Jurkat, Clone E6-1 (cell line): ENCODE data around the gene PVR.
A peak's percentile ranks its signal among the peaks of the same experiment; 100 is the strongest.
"Not testable (repeated sequence)": the region's sequence is repeated elsewhere in the genome, so short reads cannot be mapped to it uniquely, and the experiment has no call there.

Experiments used
- DNase-seq: peaks from one replicate; pipeline ENCODE4 v3.0.0-alpha.2; 2011; ENCODE audit warnings: low read depth, low spot score
- H3K4me3 ChIP-seq: 2 replicates; pipeline ENCODE4 v1.5.1; 2011; ENCODE audit warnings: mild to moderate bottlenecking, low read length, control low read depth, moderate library complexity

PVR gene

DNA sequence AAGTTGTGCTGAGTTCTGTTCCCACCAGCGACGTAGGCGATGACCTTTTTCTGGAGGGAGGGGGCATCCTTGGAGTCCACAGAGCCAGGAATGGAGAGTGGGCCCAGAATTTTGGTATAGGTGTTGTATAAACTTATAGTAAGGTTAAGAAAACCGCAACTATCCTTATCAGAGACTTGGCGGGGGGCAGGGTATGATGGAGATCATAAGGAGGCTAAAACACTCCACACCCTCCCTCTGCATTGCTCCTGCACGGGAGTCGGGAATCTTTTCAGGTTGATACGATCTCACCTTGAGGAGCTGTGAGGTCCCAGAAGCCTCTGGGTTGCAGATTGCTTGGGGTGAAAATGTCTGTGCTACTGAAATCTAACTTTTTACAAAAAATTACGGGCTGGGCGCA is 21.3 kb downstream of the PVR start:
- no peak overlapping the region for H3K4me3 ChIP-seq
- DNase-seq: no peak

DNA sequence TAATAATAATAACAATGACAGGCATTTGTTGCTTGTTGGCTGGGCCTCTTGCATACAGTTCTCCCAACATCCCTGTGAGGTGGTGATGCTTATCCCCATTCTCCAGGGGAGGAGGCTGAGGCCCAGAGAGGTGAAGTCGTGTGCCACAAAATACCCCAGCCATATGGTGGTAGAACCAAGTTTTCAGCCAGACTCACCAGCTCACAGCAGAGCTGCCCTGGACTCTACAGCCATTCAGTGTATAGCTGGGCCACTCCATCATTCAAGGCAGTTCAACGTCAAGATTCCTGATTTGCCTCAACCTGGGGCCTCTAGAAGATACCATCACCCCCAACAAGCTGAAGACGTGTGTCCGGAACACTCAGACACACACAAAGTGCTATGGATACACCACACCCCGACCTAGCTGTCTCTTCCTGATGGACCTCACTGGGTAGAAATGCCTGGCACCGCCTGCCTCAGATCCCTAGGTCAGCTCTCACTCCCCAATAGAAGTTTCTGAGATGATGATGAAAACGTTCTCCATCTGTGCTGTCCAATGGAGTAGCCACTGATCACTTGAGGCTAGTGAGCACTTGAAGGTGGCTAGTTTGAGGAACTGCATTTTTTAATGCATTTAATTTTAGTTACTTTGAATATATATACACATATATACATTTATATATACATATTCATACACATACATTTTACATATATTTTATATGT is 23.3 kb downstream of the PVR start:
- no peak for DNase-seq
- no peak overlapping the region for H3K4me3 ChIP-seq

DNA sequence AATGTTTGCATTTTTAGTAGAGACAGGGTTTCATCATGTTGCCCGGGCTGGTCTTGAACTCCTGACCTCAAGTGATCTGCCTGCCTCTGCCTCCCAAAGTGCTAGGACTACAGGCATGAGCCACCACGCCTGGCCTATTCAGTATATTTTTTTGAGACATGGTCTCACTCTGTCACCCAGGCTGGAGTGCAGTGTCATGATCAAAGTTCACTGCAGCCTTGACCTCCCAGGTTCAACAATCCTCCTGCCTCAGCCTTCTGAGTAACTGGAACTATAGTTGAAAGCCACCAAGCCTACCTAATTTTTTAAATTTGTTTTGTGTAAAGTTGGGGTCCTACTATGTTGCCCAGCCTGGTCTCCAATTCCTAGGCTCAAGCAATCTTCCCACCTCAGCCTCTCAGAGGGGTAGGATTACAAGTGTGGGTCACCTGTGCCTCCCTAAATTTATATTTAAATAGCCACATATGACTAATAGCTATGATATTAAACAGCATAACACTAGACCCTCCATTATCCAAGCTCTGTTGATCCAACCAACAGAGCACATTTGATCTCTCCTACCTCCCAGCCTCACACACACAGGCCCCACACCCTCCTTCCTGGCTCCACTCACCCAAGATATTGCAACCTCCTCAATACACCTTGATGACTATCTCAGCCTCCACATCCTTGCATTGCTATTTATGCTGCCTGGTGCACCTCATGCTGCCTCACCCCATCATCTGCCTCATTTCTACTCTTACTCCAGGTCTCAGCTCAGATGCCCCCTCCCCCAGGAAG is 25.5 kb downstream of the PVR start:
- no peak for DNase-seq
- H3K4me3 ChIP-seq: no peak overlapping the region

DNA sequence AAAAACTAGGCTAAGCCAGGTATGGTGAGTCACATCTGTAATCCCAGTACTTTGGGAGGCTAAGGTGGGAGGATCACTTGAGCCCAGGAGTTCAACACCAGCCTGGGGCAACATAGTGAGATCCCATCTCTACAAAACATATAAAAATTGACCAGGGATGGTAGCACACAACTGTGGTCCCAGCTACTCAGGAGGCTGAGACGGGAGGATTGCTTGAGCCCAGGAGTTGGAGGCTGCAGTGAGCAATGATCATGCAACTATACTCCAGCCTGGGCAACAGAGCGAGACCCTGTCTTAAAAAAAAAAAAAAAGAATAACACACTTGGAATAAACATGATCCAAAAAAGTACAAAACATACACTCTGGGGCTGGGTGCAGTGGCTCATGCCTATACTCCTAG is 26.3 kb downstream of the PVR start:
- not testable (repeated sequence) for H3K4me3 ChIP-seq, DNase-seq

DNA sequence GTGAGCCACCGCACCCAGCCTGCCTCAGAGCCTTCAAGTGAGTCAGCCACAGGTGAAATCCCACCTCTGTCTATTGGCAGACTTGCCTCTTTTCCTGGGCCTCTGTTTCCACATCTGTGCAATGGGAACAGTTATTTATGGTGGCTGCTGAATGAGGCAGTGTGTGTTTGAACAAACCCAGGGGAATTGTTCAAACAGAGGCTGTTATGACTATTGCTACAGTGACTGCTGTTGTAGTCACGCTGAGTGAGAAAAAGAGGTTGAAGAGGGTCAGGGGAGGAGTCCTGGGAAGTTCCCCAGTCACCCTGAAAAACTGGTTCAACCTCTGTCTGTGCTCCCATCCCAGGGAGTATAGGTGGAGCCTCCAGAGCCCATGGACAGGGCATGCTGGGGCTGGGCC is 27.7 kb downstream of the PVR start, which contains the start of gene CEACAM19:
Gene CEACAM19, plus strand, starts transcription at position 83 of the 400 bp plus-strand sequence. CDS start 450 bp downstream, outside the sequence.
- H3K4me3 ChIP-seq: no peak within 1 kb of the TSS
- DNase-seq: no peak

DNA sequence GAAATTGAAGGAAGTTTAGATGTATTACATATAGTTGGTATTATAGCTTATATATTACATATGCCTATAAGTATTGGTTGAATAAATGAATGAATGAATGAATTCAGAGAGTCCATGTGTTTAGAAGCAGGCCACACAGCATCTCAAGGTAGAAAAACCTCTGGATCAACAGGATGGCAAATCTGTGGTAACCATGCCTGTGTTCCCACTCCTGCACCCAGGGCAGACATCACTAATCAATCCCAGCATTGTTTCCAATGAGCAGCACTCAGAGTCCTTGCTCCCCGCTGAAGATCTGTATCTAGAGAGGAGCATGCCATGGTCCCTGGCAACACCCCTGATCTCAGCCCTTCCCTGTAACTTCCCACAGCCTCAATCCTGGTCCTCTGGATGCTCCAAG is 28.5 kb downstream of the PVR start:
- DNase-seq: no peak
- H3K4me3 ChIP-seq: no peak overlapping the region

DNA sequence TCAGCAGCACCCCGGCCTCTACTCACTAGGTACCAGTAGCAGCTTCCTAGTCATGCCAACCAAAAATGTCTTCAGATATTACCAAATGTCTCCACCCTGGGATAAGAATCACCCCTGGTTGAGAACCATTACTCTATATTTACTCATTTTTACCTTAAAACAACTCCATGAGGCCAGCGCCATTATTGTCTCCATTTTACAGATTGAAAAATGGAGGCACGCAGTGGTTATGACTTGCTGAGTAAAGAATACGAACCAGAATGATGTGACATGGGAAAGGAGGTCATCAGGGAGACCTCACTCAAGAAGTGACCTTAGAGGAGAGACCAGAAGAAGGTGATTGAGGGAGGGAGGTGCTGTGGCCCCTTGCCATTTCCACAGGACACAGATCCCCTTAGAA is 29.8 kb downstream of the PVR start:
- H3K4me3 ChIP-seq: no peak overlapping the region
- no peak for DNase-seq

DNA sequence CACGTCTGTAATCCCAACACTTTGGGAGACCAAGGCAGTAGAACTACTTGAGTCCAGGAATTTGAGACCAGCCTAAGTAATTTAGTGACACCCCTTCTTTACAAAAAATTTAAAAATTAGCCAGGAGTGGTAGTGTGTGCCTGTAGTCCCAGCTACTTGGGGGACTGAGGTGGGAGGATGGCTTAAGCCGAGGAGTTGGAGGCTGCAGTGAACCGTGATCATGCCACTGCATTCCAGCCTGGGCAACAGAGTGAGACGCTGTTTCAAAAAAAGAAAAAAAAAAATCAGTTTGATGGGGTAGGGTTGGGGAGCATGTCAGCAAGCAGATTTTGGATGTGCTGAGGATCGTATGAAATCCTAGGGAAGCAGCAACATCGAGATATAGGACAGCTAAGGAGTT is 31.8 kb downstream of the PVR start:
- H3K4me3 ChIP-seq: no peak overlapping the region
- no peak for DNase-seq

DNA sequence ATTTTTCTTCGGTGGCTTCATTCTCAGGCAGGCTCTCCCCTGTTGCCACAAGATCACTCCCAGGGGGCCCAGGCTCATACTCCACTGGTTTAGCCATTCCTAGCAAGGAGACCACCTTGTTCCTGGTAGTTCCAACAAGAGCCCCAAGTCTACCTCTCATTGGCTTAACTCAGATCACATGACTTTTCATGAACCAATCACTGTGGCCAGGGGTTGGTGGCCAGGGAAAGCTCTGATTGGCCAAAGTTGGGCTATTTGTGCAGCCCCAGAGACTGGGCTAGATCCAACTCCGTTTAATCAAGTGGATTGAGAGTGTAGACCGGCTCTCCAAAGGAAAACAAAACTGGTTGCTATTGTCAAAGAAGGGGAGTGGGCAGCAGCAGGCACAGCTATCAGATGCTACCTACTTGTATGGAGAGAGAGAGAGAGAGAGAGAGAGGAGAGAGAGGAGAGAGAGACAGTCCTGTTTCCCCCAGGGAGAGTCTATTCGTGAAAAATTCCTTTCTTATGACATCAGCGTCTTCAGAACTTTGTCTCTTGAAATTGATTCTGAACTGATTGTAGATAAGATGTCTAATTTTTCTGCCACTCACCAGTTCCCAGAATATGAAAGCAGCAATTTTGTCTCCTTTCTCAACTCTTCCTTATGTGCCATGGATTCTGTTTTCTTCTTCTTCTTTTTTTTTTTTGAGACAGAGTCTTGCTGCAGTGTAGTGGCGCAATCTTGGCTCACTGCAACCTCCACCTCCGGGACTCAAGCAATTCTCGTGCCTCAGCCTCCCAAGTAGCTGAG is 33.5 kb downstream of the PVR start:
- DNase-seq: peak; percentile 27
- H3K4me3 ChIP-seq: no peak overlapping the region

DNA sequence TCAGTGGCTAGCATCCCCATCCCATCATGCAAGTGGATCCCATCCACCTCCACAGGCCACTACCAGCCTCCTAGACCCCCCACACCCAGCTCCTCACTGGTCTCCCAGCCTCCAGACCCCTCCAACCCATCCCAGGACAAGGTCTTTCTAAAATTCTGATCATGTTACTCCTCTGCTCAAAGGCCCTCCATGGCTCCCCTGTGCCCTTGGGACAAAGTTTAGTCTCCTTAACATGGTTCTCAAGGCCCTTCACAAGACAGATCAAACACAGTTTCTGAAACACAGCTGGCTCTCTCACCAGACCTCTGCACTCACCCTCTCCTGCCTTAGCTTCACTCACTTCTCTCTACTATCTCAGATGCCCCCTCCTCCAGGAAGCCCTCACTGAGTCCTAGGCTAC is 36.8 kb downstream of the PVR start:
- H3K4me3 ChIP-seq: no peak overlapping the region
- DNase-seq: no peak

DNA sequence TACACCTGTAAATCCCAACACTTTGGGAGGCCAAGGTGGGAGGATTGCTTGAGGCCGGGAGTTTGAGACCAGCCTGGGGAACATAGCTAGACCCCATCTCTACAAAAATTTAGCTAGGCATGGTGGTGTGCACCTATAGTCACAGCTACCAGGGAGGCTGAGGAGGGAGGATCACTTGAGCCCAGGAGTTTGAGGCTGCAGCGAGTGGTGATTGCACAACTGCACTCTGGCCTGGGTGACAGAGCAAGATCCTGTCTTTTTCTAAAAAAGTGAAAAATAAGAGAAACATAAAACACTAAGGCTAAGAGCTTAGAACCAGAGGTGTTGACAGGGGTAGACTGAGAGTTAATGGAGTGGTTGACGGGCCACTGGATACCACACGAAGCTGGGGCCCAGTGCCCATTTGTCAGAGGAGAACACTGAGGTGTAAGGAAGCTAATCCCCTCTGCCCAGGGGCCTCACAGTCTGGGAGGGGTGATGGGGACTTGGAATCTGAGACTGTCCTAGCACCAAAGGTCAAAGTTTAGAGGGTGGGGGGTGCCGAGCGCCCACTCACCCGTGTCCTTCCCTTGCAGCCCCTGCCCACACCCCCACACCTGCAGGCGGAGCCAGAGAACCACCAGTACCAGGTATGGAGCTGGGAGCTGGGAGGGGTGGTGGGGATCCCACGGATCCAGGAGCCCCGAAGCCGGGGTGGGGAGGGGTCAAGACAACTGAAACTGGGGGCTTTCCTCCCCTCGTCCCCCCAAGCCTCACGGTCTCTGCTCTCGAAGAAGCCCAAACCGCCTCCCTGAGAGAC is 38.5 kb downstream of the PVR start:
- DNase-seq: no peak
- no peak overlapping the region for H3K4me3 ChIP-seq

DNA sequence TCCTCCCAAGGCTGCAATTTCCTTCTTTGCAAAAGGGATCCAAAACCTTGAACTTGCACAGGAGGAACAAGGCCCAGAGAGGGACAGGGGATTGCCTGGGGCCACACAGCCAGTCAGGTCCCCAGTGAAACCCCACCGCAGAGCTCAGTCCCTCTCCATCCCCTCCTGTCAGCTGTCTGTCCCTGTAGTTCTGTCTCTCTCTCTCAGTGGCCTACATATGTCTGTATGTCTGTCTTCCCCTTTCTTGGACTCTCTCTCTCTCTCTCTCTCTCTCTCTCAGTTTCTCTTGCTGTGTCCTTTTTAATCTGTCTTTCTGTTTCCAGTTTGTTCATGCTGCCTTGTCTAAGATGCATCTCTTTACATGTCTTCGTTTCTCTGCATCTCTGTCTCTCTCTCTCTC is 39.1 kb downstream of the PVR start:
- DNase-seq: no peak

DNA sequence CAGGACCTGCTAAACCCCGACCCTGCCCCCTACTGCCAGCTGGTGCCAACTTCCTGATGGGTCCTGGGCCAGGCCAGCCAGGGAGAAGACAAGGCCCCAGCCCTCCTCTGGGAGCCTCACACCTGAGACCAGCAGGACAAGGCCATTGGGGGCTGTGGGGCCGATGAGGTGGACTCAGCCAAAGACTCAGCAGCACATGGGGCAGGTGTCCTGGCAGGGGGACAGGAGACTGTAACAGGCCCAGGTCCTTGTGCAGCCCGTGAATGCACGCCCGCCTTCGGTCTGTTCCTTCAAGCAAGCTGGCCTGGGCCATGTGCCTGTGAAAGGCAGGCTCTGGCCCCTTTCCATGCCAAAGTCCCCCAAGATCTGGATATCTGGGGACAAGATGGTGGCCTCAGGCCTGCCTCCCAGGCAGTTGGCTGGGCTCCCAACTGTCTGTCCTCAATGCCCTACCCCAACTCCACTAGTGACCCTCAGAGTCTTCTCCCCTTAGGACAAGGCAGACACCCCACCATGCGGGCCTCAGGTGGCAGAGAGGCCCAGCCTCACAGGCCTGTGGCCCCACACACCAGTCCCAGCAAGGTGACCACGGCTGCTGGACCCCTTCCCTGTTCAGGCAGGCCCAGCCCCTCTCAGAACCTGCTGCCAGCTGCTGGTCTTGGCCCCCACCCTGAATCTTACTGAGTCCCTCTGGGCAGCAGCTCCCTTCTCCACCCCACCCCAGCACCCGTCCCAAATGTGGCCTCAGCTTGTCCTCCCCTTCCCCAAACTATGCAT is 39.9 kb downstream of the PVR start:
- no peak overlapping the region for H3K4me3 ChIP-seq
- no peak for DNase-seq

More for the DNA sequence above, 39.1 kb downstream of the PVR start:
- no peak overlapping the region for H3K4me3 ChIP-seq

DNA sequence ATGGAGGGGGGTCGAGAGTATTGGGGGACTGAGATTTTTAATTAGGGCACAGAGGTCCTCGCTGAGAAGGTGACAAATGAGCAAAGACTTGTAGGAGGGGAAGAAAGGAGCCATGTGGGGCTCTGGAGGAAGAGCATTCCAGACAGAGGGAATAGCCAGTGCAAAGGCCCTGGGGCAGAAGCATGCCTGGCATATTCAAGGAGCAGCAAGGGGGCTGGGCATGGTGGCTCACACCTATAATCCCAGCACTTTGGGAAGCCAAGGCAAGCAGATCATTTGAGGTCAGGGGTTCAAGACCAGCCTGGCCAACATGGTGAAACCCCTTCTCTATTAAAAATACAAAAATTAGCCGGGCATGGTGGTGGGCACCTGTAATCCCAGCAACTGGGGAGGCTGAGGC is 40.7 kb downstream of the PVR start:
- not testable (repeated sequence) for DNase-seq, H3K4me3 ChIP-seq

DNA sequence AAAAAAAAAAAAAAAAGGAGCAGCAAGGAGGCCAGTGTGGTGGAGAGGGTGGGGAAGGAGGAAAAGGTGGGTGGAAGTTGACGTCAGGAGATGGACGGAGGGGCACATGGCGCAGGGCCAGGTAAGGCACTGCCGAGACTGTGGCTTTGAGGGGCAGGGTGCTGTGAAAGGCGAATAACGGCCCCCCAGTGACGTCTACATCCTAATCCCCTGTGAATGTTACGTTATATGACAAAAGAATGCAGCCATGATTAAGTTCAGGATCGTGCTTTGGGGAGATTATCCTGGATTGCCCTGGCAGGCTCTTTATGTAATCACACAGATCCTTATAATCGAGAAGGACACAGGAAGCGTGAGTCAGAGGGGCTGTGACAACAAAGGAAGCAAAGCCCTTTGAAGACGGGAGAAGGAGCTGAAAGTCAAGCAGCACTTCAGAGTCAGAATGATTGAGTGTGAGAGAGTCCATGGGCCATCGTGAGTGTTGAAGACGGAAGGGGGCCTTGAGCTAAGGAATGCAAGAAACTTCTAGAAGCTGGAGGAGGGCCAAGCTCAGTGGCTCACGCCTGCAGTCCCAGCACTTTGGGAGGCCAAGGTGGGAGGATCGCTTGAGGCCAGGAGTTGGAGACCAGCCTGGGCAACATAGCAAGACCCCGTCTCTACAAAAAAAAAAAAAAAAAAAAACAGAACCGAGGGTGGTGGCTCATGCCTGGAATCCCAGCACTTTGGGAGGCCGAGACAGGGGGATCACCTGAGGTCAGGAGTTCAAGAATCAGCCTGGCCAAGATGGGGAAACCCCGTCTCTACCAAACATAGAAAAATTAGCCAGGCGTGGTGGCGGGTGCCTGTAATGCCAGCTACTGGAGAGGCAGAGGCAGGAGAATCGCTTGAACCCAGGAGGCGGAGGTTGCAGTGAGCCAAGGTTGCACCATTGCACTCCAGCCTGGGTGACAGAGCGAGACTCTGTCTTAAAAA is 41.5 kb downstream of the PVR start:
- no peak for DNase-seq

DNA sequence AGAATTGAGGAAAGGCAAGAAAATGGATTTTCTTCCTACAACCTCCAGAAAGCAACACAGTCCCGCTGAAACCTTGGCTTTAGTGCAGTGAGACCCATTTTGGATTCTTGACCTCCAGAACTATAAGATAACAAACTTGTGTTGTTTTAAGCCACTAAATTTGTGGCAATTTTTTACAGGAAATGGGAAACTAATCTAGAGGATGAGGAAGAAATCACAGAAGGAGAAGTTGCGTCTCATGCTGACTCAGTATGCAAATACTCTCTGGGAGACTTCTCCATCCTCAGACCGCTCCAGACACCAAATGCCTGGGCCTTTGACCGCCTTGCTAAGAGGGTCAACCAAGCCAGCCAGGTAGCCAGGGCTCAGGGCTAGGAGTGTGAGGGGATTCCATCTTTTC is 42.2 kb downstream of the PVR start:
- H3K4me3 ChIP-seq: no peak overlapping the region
- DNase-seq: no peak

More for the DNA sequence above, 41.5 kb downstream of the PVR start:
- no peak overlapping the region for H3K4me3 ChIP-seq

DNA sequence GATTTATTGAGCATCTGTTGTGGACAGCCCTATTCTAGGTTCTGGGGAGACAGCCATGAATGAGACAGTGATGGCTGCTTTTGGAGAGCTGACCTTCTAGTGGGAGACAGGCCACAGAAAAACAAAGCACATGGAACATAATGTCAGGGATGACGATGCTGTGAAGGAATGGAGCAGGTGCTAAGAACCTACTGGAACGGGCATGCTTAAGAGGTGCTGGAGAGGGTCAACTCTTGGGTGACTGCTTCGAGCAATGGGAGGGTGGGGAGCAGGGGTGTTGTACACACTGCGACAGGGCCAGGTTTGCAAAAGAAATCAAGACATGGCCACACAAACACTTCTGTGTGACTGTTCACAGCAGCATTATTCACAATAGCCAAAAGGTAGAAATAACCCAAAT is 43.2 kb downstream of the PVR start:
- no peak for DNase-seq
- no peak overlapping the region for H3K4me3 ChIP-seq
